ENCODE data around the gene PTPRN2.

Gene PTPRN2

GRCh38 chr7:158001003-158001402, 586.6 kb downstream of the PTPRN2 start:
- DNase-seq (ENCODE audit: low read depth, low spot score) = no peak

- no peak for DNase-seq (ENCODE audit: low read depth, low spot score)
Measured at GRCh38 chr7:158000160-158000559, 587.5 kb downstream of the PTPRN2 start.

GRCh38 chr7:157998884-157999552, 588.6 kb downstream of the PTPRN2 start:
- DNase-seq (ENCODE audit: low read depth, low spot score) = no peak

- DNase-seq (ENCODE audit: low read depth, low spot score) = no peak
Measured at GRCh38 chr7:157997471-157997870, 590.2 kb downstream of the PTPRN2 start.

- no peak for DNase-seq (ENCODE audit: low read depth, low spot score)
Measured at GRCh38 chr7:157997080-157997440, 590.6 kb downstream of the PTPRN2 start.

GRCh38 chr7:157996359-157997079, 591.1 kb downstream of the PTPRN2 start:
- DNase-seq (ENCODE audit: low read depth, low spot score) = no peak

- no peak for DNase-seq (ENCODE audit: low read depth, low spot score)
Measured at GRCh38 chr7:157995815-157996214, 591.8 kb downstream of the PTPRN2 start.

GRCh38 chr7:157994319-157994718, 593.3 kb downstream of the PTPRN2 start:
- DNase-seq (ENCODE audit: low read depth, low spot score) = no peak

- no peak for DNase-seq (ENCODE audit: low read depth, low spot score)
Measured at GRCh38 chr7:157993406-157994105, 594.1 kb downstream of the PTPRN2 start.

GRCh38 chr7:157992511-157993160, 595.0 kb downstream of the PTPRN2 start:
- no peak for DNase-seq (ENCODE audit: low read depth, low spot score)

GRCh38 chr7:157991761-157992160, 595.9 kb downstream of the PTPRN2 start:
- no peak for DNase-seq (ENCODE audit: low read depth, low spot score)

GRCh38 chr7:157991351-157991750, 596.3 kb downstream of the PTPRN2 start:
- no peak for DNase-seq (ENCODE audit: low read depth, low spot score)

- no peak for DNase-seq (ENCODE audit: low read depth, low spot score)
Measured at GRCh38 chr7:157990881-157991250, 596.8 kb downstream of the PTPRN2 start.

- no peak for DNase-seq (ENCODE audit: low read depth, low spot score)
Measured at GRCh38 chr7:157990226-157990880, 597.3 kb downstream of the PTPRN2 start.

- no peak for DNase-seq (ENCODE audit: low read depth, low spot score)
Measured at GRCh38 chr7:157989589-157989988, 598.0 kb downstream of the PTPRN2 start.

- DNase-seq (ENCODE audit: low read depth, low spot score) = no peak
Measured at GRCh38 chr7:157987906-157988305, 599.7 kb downstream of the PTPRN2 start.

- DNase-seq (ENCODE audit: low read depth, low spot score) = no peak
Measured at GRCh38 chr7:157986051-157986450, 601.6 kb downstream of the PTPRN2 start.

- no peak for DNase-seq (ENCODE audit: low read depth, low spot score)
Measured at GRCh38 chr7:157985636-157986035, 602.0 kb downstream of the PTPRN2 start.

- DNase-seq (ENCODE audit: low read depth, low spot score) = no peak
Measured at GRCh38 chr7:157984423-157985163, 603.0 kb downstream of the PTPRN2 start.

GRCh38 chr7:157983502-157984422, 603.9 kb downstream of the PTPRN2 start:
- no peak for DNase-seq (ENCODE audit: low read depth, low spot score)

Data from smooth muscle cell of the brain vasculature (primary cell).